NCI-H748 treated with DMSO at 0.1 percent for 48 hours (cell line): Measurements from ENCODE around the gene CDH6.

Experiments used
- DNase-seq: peaks from one replicate; lab custom pipeline; 2025; lab: John Stamatoyannopoulos, UW

CDH6 gene

GRCh38 chr5:31375999-31376720 lies 182.7 kb downstream of the CDH6 start:
- DNase-seq: no peak

GRCh38 chr5:31377274-31377946 lies 183.9 kb downstream of the CDH6 start:
- DNase-seq: no peak

- no peak for DNase-seq
These were observed 184.7 kb downstream of the CDH6 start for GRCh38 chr5:31378136-31378535.
